Panc1 (cell line): ENCODE results near the gene ADIPOR2.

ENCODE experiments used
- POLR2AphosphoS5 ChIP-seq: IDR thresholded peaks from 2 replicates; pipeline ENCODE4 v1.6.1; 2012; ENCODE audit warnings: mild to moderate bottlenecking, low read depth, low read length, moderate library complexity
- TF ChIP-seq, protein P1 (sequence below): fragments of 450-650 bp; IDR thresholded peaks from 2 replicates; pipeline ENCODE4 v1.5.1; 2017; ENCODE audit warnings: mild to moderate bottlenecking

DNA sequence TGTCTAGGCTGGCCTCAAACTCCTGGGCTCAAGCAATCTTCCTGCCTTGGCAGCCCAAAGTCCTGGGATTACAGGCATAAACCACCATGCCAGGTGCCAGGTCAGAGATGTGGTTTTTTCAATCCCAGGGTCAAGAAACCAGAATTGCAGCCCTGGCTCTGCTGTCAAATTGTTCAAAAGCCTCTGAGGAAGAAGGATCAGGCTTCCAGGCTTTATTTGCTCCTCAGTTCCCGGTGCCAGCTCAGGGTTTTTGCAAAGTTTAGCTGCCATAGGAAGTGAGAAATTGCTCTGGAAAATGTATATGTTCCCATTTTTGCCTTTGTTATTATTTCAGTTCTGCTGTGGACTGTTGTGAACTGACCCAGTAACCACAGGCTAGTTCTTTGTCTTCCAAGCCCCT, 33.2 kb upstream of the ADIPOR2 start:
- no peak for TF ChIP-seq POLR2AphosphoS5
- TF ChIP-seq, protein P1, sequence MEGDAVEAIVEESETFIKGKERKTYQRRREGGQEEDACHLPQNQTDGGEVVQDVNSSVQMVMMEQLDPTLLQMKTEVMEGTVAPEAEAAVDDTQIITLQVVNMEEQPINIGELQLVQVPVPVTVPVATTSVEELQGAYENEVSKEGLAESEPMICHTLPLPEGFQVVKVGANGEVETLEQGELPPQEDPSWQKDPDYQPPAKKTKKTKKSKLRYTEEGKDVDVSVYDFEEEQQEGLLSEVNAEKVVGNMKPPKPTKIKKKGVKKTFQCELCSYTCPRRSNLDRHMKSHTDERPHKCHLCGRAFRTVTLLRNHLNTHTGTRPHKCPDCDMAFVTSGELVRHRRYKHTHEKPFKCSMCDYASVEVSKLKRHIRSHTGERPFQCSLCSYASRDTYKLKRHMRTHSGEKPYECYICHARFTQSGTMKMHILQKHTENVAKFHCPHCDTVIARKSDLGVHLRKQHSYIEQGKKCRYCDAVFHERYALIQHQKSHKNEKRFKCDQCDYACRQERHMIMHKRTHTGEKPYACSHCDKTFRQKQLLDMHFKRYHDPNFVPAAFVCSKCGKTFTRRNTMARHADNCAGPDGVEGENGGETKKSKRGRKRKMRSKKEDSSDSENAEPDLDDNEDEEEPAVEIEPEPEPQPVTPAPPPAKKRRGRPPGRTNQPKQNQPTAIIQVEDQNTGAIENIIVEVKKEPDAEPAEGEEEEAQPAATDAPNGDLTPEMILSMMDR = no peak
